GM12891 (cell line): ENCODE results near the gene RPL21.

ENCODE experiments used
- PAX5 ChIP-seq: IDR thresholded peaks from 2 replicates; pipeline ENCODE4 v1.6.1; 2011; ENCODE audit warnings: low read length, moderate library complexity, mild to moderate bottlenecking; ENCODE audit not compliant: insufficient read depth, severe bottlenecking
- POLR2A ChIP-seq: IDR thresholded peaks from 2 replicates; pipeline ENCODE4 v1.6.1; 2011; ENCODE audit warnings: low read depth, low read length, control low read depth
- POLR2AphosphoS5 ChIP-seq: IDR thresholded peaks from 2 replicates; pipeline ENCODE4 v1.6.1; 2011; ENCODE audit warnings: low read depth, low read length, control low read depth
- SPI1 ChIP-seq: IDR thresholded peaks from 2 replicates; pipeline ENCODE4 v1.6.1; 2011; ENCODE audit warnings: low read depth, low read length, control low read depth
- TAF1 ChIP-seq: IDR thresholded peaks from 2 replicates; pipeline ENCODE4 v1.6.1; 2011; ENCODE audit warnings: low read depth, low read length, control low read depth

DNA sequence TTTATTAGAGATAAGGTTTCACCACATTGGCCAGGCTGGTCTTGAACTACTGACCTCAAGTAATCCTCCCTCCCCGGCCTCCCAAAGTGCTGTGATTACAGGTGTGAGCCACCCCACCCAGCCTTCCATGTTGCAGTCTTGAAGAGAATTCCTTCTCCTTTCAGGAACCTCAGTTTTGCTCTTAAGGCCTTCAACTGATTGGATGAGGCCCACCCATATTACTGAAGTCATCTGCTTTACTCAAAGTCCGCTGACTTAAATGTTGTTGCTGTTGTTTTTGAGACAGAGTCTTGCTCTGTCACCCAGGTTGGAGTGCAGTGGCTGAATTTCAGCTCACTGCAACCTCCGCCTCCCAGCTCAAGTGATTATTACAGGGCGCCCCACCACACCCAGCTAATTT, 52.7 kb downstream of the RPL21 start:
- TF ChIP-seq POLR2A (no peak), POLR2AphosphoS5 (no peak), PAX5 (no peak), TAF1 (no peak), SPI1 (no peak)
